ENCODE results near the gene DSTN.
A peak's percentile ranks its signal among the peaks of the same experiment; 100 is the strongest.

DSTN gene

DNA sequence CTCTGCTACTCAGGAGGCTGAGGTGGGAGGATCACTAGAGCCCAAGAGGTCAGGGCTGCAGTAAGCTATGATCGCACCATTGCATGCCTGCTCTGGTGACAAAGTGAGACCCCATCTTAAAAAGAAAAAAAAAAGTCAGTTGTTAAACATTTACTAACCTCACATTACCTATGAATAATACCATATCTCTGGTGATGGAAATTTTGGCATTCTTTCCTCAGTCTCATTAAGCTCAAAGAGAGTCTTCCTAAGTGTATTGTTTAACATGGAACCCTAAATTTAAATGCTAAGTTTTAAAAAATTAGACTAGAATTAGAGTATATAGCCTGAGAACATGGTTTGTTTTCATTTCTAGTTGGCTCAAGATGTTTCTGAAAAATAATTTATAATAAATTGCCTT lies 27.4 kb upstream of the DSTN start:
- Histone ChIP-seq H3K4me3 (ENCODE audit: low read depth, low read length) (no peak overlapping the region), H3K27me3 (ENCODE audit: control insufficient read depth, insufficient read depth, low read length) (no peaks in the 10 kb centered on the region), H3K9ac (no peak overlapping the region), H2AFZ (no peak overlapping the region), H3K79me2 (no peaks in the 10 kb centered on the region), H3K27ac (no peak overlapping the region), H3K9me3 (ENCODE audit: control insufficient read depth, low read length) (no peaks in the 10 kb centered on the region), H3K4me2 (ENCODE audit: low read length) (no peak overlapping the region), H3K36me3 (ENCODE audit: control insufficient read depth, insufficient read depth, low read length) (no peaks in the 10 kb centered on the region), H3K4me1 (peaks cover 7% of the 10 kb centered on the region)
- TF ChIP-seq, protein P1, sequence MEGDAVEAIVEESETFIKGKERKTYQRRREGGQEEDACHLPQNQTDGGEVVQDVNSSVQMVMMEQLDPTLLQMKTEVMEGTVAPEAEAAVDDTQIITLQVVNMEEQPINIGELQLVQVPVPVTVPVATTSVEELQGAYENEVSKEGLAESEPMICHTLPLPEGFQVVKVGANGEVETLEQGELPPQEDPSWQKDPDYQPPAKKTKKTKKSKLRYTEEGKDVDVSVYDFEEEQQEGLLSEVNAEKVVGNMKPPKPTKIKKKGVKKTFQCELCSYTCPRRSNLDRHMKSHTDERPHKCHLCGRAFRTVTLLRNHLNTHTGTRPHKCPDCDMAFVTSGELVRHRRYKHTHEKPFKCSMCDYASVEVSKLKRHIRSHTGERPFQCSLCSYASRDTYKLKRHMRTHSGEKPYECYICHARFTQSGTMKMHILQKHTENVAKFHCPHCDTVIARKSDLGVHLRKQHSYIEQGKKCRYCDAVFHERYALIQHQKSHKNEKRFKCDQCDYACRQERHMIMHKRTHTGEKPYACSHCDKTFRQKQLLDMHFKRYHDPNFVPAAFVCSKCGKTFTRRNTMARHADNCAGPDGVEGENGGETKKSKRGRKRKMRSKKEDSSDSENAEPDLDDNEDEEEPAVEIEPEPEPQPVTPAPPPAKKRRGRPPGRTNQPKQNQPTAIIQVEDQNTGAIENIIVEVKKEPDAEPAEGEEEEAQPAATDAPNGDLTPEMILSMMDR (IDR thresholded peaks at IDR 0.05): no peak

DNA sequence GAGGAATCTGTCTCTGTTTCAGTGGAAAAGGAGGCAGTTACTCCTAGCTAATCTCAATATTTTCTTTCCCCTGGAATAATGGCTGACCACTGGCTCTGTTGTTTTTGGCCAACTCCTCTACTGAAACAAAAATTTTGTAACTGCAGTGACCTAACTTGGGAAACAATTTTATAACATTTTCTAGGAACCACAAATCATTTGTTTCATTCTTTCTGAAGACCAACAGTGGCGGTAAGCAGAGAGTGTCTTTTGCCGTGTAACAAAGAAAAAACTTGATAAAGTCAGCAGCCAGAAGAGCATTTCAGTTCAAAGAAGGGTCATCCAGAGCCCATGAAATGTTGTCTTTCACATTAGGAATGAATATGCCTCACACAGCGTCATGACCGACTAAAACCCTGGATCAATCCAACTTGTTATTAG lies 26.9 kb upstream of the DSTN start:
- H3K9ac ChIP-seq: no peak overlapping the region
- H3K36me3 ChIP-seq (ENCODE audit: control insufficient read depth, insufficient read depth, low read length): no peaks in the 10 kb centered on the region
- H3K4me2 ChIP-seq (ENCODE audit: low read length): no peak overlapping the region
- H3K79me2 ChIP-seq: no peaks in the 10 kb centered on the region
- H3K4me1 ChIP-seq: peaks cover 7% of the 10 kb centered on the region
- H3K4me3 ChIP-seq (ENCODE audit: low read depth, low read length): no peak overlapping the region
- no peak overlapping the region for H2AFZ ChIP-seq
- no peaks in the 10 kb centered on the region for H3K9me3 ChIP-seq (ENCODE audit: control insufficient read depth, low read length)
- H3K27ac ChIP-seq: no peak overlapping the region
- H3K27me3 ChIP-seq (ENCODE audit: control insufficient read depth, insufficient read depth, low read length): no peaks in the 10 kb centered on the region
- TF ChIP-seq, protein P1 (IDR thresholded peaks at IDR 0.05): no peak

DNA sequence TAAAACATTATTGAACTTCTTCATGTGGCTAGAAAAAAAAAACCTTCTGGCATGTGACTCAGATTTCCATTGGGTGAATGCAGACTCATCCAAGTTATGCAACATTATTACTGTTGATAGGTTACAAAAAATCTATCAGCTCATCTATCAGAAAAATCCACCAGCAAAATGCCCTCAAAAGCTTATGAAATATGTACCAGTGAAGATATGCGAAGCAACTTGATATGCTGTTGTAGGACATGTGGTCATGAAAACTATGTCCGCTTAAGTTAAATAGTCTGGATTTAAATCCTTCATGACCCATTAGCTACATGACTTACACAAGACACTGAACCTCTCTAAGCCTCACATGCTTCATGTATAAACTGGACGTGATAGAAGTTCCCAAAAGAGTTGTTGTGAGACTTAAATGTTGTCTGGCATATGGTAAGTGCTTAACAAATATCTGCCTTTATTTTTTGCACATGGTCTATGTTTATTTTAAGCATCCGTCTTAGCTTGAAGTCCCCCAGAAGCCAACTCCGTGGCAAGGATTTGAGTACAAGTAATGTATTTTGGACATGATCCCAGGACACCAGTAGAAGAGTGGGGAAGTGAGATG lies 26.2 kb upstream of the DSTN start:
- H3K4me3 ChIP-seq (ENCODE audit: low read depth, low read length): no peak overlapping the region
- no peak overlapping the region for H2AFZ ChIP-seq
- TF ChIP-seq, protein P1 (IDR thresholded peaks at IDR 0.05): no peak
- no peaks in the 10 kb centered on the region for H3K9me3 ChIP-seq (ENCODE audit: control insufficient read depth, low read length)
- H3K9ac ChIP-seq: no peak overlapping the region
- H3K27me3 ChIP-seq (ENCODE audit: control insufficient read depth, insufficient read depth, low read length): no peaks in the 10 kb centered on the region
- H3K79me2 ChIP-seq: no peaks in the 10 kb centered on the region
- H3K4me2 ChIP-seq (ENCODE audit: low read length): no peak overlapping the region
- H3K4me1 ChIP-seq: peaks cover 7% of the 10 kb centered on the region
- H3K36me3 ChIP-seq (ENCODE audit: control insufficient read depth, insufficient read depth, low read length): no peaks in the 10 kb centered on the region
- H3K27ac ChIP-seq: no peak overlapping the region

DNA sequence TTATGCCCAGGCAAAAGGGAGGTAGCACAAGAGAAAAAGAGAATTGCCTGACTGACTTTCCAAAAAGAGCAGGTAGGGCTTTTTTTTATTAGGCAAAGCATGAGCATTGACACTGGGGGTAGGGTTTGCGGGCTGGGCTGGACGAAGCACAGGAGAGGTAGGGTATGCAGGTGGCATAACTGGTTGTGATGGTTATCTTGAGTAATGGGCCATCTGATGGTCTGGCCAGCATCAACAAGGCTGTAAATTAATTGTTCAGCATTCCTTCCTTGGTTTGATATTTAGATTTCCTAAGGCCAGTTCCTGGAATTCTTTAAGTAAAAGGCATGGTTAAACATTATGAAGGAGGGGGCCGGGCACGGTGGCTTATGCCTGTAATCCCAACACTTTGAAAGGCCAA lies 24.7 kb upstream of the DSTN start:
- Histone ChIP-seq H3K4me3 (ENCODE audit: low read depth, low read length) (no peak overlapping the region), H2AFZ (peak overlapping the region; percentile 2), H3K27ac (no peak overlapping the region), H3K4me2 (ENCODE audit: low read length) (peak overlapping the region; percentile 6), H3K9me3 (ENCODE audit: control insufficient read depth, low read length) (no peaks in the 10 kb centered on the region), H3K4me1 (peaks cover 7% of the 10 kb centered on the region), H3K9ac (no peak overlapping the region), H3K36me3 (ENCODE audit: control insufficient read depth, insufficient read depth, low read length) (no peaks in the 10 kb centered on the region), H3K79me2 (no peaks in the 10 kb centered on the region), H3K27me3 (ENCODE audit: control insufficient read depth, insufficient read depth, low read length) (no peaks in the 10 kb centered on the region)
- TF ChIP-seq, protein P1 (IDR thresholded peaks at IDR 0.05): no peak

DNA sequence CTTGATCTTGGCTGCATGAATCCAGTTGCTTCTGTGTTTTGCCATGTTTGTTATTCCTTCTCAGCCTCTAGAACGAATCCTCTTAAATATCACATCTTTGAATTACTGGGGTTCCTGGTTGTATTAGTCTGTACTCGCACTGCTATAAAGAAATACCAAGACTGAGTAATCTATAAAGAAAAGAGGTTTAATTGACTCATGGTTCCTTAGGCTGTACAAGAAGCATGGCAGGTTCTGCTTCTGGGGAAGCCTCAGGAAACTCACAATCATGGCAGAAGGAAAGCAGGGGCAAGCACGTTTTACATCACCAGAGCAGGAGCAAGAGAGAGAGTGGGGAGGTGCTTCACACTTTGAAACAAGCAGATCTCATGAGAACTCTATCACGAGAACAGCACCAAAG lies 20.7 kb upstream of the DSTN start:
- no peak overlapping the region for H3K27ac ChIP-seq
- no peak overlapping the region for H3K4me2 ChIP-seq (ENCODE audit: low read length)
- no peaks in the 10 kb centered on the region for H3K79me2 ChIP-seq
- H3K27me3 ChIP-seq (ENCODE audit: control insufficient read depth, insufficient read depth, low read length): no peaks in the 10 kb centered on the region
- TF ChIP-seq, protein P1 (IDR thresholded peaks at IDR 0.05): no peak
- H2AFZ ChIP-seq: peak overlapping the region; percentile 9
- no peaks in the 10 kb centered on the region for H3K9me3 ChIP-seq (ENCODE audit: control insufficient read depth, low read length)
- peaks cover 8% of the 10 kb centered on the region for H3K4me1 ChIP-seq
- no peak overlapping the region for H3K4me3 ChIP-seq (ENCODE audit: low read depth, low read length)
- no peaks in the 10 kb centered on the region for H3K36me3 ChIP-seq (ENCODE audit: control insufficient read depth, insufficient read depth, low read length)
- H3K9ac ChIP-seq: no peak overlapping the region
